Cardiac fibroblast (primary cell): Measurements from ENCODE around the gene SLC17A9.
"Not testable (repeated sequence)": the region's sequence is repeated elsewhere in the genome, so short reads cannot be mapped to it uniquely, and the experiment has no call there.

ENCODE experiments used
- DNase-seq, 2 donors: peaks; one replicate each; pipeline versions ENCODE4 v3.0.0 to v3.0.0-alpha.2; 2010; ENCODE audit warnings: low read depth in 2 of 2
- H3K4me3 ChIP-seq, 2 donors: replicated peaks in 1 of 2; 1 replicate in 1 of 2; 2 replicates in 1 of 2; pipeline ENCODE4 v1.5.1; 2011; ENCODE audit warnings: low read depth in 2 of 2, low read length in 2 of 2, mild to moderate bottlenecking in 2 of 2, moderate library complexity in 1 of 2
- TF ChIP-seq, protein P1 (sequence below): IDR thresholded peaks from one replicate; pipeline ENCODE4 v1.5.1; 2011; ENCODE audit warnings: low read depth, mild to moderate bottlenecking, low read length, inconsistent platforms

The SLC17A9 gene

DNA sequence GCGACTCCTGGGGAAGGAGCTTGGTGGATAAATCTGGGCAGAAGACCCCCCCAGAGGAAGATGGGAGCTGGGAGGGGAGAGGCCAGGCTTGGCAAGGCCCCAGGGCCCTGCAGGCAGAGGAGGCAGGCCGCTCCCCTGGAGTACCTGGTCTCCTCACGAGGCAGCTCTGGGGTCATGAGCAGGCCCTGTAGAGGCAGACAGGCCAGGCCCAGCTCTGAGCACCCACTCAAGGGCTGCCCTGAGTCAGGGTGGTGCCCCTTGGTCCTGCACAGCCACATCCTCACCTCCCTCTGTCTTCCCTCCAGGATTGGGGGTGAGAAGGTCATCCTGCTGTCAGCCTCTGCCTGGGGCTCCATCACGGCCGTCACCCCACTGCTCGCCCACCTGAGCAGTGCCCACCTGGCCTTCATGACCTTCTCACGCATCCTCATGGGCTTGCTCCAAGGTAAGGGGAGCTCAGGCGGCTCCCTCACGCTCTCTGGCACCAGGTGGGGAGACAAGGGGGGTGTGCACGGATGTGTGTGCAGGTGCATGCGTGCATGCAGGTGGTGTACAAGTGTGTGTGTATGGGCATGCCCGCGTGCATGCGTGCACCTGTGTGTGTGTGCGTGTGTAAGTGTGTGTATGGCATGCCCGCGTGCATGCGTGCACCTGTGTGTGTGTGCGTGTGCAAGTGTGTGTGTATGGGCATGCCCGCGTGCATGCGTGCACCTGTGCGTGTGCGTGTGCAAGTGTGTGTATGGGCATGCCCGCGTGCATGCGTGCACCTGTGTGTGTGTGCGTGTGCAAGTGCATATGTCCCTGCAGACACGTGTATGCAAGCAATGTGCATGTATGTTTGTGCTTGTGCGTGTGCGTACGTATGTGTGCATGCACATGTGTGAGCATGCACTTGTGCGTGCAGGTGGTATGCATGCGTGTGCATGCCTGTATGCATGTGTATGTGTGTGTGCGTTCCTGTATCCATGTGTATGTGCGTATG is 4.9 kb downstream of the SLC17A9 start:
- DNase-seq, result no peak
- TF ChIP-seq, protein P1, sequence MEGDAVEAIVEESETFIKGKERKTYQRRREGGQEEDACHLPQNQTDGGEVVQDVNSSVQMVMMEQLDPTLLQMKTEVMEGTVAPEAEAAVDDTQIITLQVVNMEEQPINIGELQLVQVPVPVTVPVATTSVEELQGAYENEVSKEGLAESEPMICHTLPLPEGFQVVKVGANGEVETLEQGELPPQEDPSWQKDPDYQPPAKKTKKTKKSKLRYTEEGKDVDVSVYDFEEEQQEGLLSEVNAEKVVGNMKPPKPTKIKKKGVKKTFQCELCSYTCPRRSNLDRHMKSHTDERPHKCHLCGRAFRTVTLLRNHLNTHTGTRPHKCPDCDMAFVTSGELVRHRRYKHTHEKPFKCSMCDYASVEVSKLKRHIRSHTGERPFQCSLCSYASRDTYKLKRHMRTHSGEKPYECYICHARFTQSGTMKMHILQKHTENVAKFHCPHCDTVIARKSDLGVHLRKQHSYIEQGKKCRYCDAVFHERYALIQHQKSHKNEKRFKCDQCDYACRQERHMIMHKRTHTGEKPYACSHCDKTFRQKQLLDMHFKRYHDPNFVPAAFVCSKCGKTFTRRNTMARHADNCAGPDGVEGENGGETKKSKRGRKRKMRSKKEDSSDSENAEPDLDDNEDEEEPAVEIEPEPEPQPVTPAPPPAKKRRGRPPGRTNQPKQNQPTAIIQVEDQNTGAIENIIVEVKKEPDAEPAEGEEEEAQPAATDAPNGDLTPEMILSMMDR, result no peak
- no peak overlapping the region for H3K4me3 ChIP-seq

DNA sequence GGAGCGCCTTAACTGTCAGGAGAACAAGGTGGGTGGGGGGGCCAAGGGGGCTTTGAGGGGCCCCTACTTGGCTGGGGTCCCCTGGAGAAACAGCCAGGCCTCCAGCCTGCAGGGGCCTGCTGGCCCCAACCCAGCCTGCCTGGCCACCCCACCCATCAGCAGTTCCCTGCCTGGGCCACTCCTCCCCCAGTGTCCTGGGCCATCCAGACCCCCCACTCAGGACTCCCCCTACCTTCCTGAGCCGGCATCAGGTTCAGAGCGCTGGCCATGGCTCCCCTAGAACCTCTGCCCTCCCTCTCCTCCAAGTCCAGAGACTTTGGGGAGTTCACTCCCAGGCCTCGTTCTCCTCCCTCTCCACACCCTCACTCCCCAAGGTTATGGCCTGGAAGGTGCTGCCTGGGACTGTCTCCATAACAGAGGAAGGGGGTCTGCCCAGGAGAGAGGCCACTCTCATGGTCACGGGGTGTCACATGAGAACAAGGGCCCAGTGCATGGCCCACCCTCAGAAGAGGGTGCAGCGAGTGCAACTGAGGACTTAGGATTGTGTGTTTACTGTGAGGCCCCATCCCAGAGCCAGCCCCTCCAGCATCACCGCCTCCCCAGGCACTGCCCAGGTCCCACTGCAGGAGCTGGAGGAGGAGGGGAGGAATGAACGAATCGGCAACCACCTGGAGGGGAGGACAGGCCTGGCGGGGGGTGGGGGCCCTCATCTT is 6.0 kb downstream of the SLC17A9 start:
- no peak for DNase-seq
- no peak overlapping the region for H3K4me3 ChIP-seq
- TF ChIP-seq, protein P1, result no peak

DNA sequence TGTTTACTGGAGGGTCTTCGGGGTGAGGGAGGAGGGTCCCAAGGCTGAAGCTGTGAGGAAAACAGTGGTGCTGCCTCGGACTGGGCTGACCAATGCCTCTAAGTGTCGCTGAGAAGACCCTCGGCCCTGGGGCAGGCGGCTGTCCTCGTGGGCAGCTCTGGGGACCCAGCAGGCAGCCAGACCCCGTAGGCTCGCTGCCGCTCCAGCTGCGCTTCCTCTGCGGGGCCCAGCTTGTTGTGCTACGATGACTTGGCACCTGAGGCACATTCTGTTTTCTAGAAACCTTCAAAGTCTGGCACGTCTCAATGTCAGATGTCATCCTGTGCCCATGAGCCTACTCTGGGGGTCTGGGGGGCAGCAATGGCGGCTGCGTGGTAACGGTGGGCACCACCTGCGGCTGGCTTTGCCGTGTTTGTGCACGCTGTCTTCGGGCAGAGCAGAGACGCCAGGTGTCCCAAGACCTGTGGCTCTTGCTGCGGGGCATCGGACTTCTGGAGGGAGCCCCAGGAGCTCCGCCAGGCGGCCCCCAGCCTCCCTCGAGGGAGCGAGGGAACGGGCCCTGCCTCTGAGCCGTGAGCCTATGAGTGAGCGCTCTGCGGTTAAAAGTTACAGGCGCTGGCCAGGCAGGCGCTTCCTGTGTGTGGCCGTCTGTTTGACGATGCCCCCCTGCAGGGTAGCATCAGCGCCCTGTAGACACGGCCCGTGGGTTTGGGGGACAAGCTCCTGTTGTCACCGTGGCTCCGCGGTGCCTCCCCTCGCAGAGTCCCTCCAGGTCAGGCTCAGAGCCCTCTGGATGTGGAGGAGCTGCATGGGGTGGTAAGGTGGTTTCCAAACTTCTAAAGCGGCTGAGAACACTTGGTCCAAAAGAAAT is 6.8 kb downstream of the SLC17A9 start:
- DNase-seq, result no peak
- TF ChIP-seq, protein P1, result no peak
- H3K4me3 ChIP-seq, result no peak overlapping the region

DNA sequence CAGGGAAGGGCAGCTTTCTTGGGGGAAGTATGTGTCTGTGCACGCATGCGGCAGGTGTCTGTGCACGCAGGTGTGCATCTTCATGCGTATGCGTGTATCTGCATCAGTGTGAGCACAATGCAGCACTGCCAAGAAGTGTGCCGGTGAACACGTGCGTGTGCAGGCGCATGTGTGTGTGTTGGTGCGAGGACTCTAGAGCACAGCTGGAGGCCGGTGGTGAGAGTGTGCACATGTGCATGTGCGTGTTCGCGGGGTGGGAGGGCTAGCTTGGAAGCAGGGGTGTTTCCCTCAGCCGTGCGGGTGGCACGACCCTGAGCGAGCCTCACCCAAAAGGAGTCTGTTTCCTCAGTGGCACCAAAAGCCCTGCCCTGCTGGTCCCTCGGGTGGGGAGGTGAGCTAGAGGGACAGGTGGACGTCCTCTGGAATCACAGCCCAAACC is 7.5 kb downstream of the SLC17A9 start:
- no peak overlapping the region for H3K4me3 ChIP-seq
- TF ChIP-seq, protein P1, result no peak
- no peak for DNase-seq

DNA sequence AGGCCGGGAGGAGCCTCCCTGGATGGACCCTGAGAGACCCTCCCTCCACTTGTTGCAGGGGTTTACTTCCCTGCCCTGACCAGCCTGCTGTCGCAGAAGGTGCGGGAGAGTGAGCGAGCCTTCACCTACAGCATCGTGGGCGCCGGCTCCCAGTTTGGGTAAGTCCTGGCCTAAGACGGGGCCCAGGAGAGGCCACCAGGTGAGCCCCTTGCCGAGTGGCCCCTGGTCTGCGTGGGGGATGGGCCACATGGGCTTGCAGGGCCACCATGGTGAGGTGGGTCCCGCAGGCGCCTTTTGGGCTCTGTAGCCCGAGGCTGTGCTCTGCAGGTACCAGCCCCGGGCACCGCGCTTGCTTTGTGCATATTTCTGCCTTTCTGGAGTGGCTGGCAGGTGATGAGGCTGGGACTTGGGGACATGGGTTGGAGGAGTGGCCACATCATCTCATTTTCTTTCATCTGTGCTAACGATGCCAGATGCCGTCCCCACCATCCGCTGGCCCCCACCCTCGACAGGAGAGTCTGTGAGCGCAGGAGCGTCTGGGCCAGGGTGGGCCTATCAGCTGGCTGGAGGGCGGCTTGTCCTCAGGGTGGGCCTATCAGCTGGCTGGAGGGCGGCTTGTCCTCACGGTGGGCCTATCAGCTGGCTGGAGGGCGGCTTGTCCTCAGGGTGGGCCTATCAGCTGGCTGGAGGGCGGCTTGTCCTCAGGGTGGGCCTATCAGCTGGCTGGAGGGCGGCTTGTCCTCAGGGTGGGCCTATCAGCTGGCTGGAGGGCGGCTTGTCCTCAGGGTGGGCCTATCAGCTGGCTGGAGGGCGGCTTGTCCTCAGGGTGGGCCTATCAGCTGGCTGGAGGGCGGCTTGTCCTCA is 8.2 kb downstream of the SLC17A9 start:
- H3K4me3 ChIP-seq, DNase-seq: not testable (repeated sequence)

DNA sequence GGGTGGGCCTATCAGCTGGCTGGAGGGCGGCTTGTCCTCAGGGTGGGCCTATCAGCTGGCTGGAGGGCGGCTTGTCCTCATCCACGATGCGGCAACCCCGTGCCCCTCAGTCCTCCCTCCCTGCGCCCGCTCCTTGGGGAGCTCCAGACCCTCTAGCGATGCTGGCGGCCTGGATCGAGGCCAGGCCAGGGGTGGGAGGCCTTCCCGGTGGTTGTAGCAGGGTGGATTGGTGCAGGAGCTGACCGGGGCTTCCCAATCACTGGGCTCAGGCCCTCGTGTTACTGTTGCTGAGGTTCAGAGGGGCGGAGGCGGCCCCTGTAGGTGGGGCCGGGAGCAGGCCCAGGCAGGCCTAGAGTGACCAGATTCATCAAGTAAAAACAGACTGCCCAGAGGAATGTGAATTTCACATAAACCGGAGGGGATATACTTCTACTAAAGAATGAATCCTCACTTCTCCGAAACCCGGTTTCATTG is 8.8 kb downstream of the SLC17A9 start:
- TF ChIP-seq, protein P1, result no peak
- no peak overlapping the region for H3K4me3 ChIP-seq
- DNase-seq, result no peak
